H1 (cell line): Measurements from ENCODE around the gene ZGRF1. TPM values are rescaled to one million over a fixed set of nuclear protein-coding genes. Genes with fewer than 3 reads are reported as not detected.

ENCODE experiments used
- CTCF ChIA-PET: fragments of 300-600 bp; sonication (Branson Sonifier 250); formaldehyde crosslinking; loops from one replicate; lab custom pipeline; 2021; ENCODE audit not compliant: partially characterized antibody; lab: Charles Lee
- POLR2A ChIA-PET: fragments of 300-600 bp; sonication (Branson Sonifier 250); formaldehyde crosslinking; loops from one replicate; lab custom pipeline; 2021; ENCODE audit warnings: inconsistent platforms; ENCODE audit not compliant: partially characterized antibody; lab: Charles Lee
- DNase-seq, 2 experiments: peaks; one replicate each; pipeline versions ENCODE4 v3.0.0 to v3.0.0-alpha.2; 2010 to 2022; ENCODE audit warnings: low spot score in 2 of 2, low read depth in 1 of 2, mixed read lengths in 1 of 2
- FAIRE-seq: peaks from 2 replicates; lab custom pipeline; 2011; peaks lifted over from hg19 to GRCh38; lab: Jason Lieb, UNC
- H2AFZ ChIP-seq: 2 replicates; pipeline ENCODE4 v1.8.1; 2012; ENCODE audit warnings: low read length, inconsistent platforms
- H2AK5ac ChIP-seq: 2 replicates; pipeline ENCODE4 v1.6.1; 2013; ENCODE audit warnings: low read depth, low read length
- H2BK120ac ChIP-seq: replicated peaks from 2 replicates; pipeline ENCODE3; 2013; ENCODE audit warnings: low read depth, low read length, inconsistent platforms
- H2BK12ac ChIP-seq: 2 replicates; pipeline ENCODE4 v1.6.1; 2013; ENCODE audit warnings: low read depth, low read length
- H2BK15ac ChIP-seq: 2 replicates; pipeline ENCODE4 v1.6.1; 2013; ENCODE audit warnings: low read length
- H2BK20ac ChIP-seq: 2 replicates; pipeline ENCODE4 v1.6.1; 2013; ENCODE audit warnings: low read length
- H2BK5ac ChIP-seq: 2 replicates; pipeline ENCODE4 v1.6.1; 2013; ENCODE audit warnings: low read depth, low read length
- H3K14ac ChIP-seq: 2 replicates; pipeline ENCODE4 v1.6.1; 2013; ENCODE audit warnings: inconsistent platforms; ENCODE audit not compliant: insufficient read length
- H3K18ac ChIP-seq: 2 replicates; pipeline ENCODE4 v1.6.1; 2013; ENCODE audit warnings: low read length; ENCODE audit errors: extremely low read depth
- H3K23ac ChIP-seq: 2 replicates; pipeline ENCODE4 v1.6.1; 2013; ENCODE audit warnings: inconsistent platforms; ENCODE audit not compliant: insufficient read length
- H3K23me2 ChIP-seq: 2 replicates; pipeline ENCODE4 v1.6.1; 2013; ENCODE audit warnings: low read depth, low read length
- H3K27ac ChIP-seq: 2 replicates; pipeline ENCODE4 v1.6.1; 2011; ENCODE audit warnings: low read depth, low read length, inconsistent platforms
- H3K27me3 ChIP-seq, 4 experiments: replicated peaks in 1 of 4; 1 replicate in 1 of 4; 2 replicates in 3 of 4; pipeline versions ENCODE4 v1.6.1 to v1.8.1; 2011 to 2013; ENCODE audit warnings: low read length in 3 of 4, mild to moderate bottlenecking in 3 of 4, inconsistent platforms in 2 of 4, mixed read lengths in 2 of 4, moderate library complexity in 1 of 4; ENCODE audit not compliant: control insufficient read depth in 3 of 4, insufficient read depth in 3 of 4; ENCODE audit errors: extremely low read depth in 1 of 4
- H3K36me3 ChIP-seq, 4 experiments: 2 replicates each; pipeline versions ENCODE4 v1.6.1 to v1.8.1; 2011 to 2013; ENCODE audit warnings: mild to moderate bottlenecking in 4 of 4, low read length in 3 of 4, moderate library complexity in 2 of 4, control low read depth in 1 of 4, inconsistent platforms in 1 of 4; ENCODE audit not compliant: insufficient read depth in 4 of 4, control insufficient read depth in 2 of 4
- H3K4ac ChIP-seq: replicated peaks from 2 replicates; pipeline ENCODE3; 2013; ENCODE audit warnings: low read length, low read depth, mixed read lengths, inconsistent platforms; ENCODE audit not compliant: insufficient read length
- H3K4me1 ChIP-seq, 4 experiments: replicated peaks in 1 of 4; 1 replicate in 1 of 4; 2 replicates in 3 of 4; pipeline versions ENCODE4 v1.6.1 to v1.8.1; 2011 to 2013; ENCODE audit warnings: low read length in 3 of 4, inconsistent platforms in 2 of 4, mixed read lengths in 1 of 4; ENCODE audit not compliant: insufficient read depth in 4 of 4, control insufficient read depth in 3 of 4
- H3K4me2 ChIP-seq, 2 experiments: 2 replicates each; pipeline versions ENCODE4 v1.6.1 to v1.8.1; 2011 to 2013; ENCODE audit warnings: low read depth in 2 of 2, low read length in 2 of 2, control low read depth in 1 of 2, inconsistent platforms in 1 of 2, mild to moderate bottlenecking in 1 of 2; ENCODE audit not compliant: insufficient read depth in 1 of 2
- H3K4me3 ChIP-seq, 4 experiments: fragments of 200-600, 300-600 bp in 1 of 4; sonication (generic), shearing (Covaris generic), sonication (Bioruptor Twin) in 1 of 4; 2 replicates each; pipeline versions ENCODE4 v1.5.1 to v1.8.1; 2011 to 2016; ENCODE audit warnings: low read length in 4 of 4, low read depth in 3 of 4, control low read depth in 2 of 4, inconsistent platforms in 2 of 4, mild to moderate bottlenecking in 2 of 4, mixed read lengths in 1 of 4, moderate library complexity in 1 of 4; ENCODE audit not compliant: insufficient read depth in 2 of 4; ENCODE audit errors: extremely low read depth in 1 of 4
- H3K56ac ChIP-seq: replicated peaks from 2 replicates; pipeline ENCODE3; 2013; ENCODE audit warnings: low read depth, mild to moderate bottlenecking, mixed read lengths, low read length, inconsistent platforms; ENCODE audit not compliant: insufficient read length
- H3K79me1 ChIP-seq: 2 replicates; pipeline ENCODE4 v1.6.1; 2013; ENCODE audit warnings: low read depth, low read length, control low read depth
- H3K79me2 ChIP-seq, 2 experiments: 2 replicates each; pipeline versions ENCODE4 v1.6.1 to v1.8.1; 2012 to 2013; ENCODE audit warnings: low read length in 2 of 2, mild to moderate bottlenecking in 2 of 2, inconsistent platforms in 1 of 2; ENCODE audit not compliant: insufficient read depth in 2 of 2, control insufficient read depth in 1 of 2
- H3K9ac ChIP-seq, 4 experiments: replicated peaks in 1 of 4; 1 replicate in 1 of 4; 2 replicates in 3 of 4; pipeline versions ENCODE4 v1.6.1 to v1.8.1; 2011 to 2013; ENCODE audit warnings: low read depth in 3 of 4, low read length in 3 of 4, control low read depth in 2 of 4, mild to moderate bottlenecking in 2 of 4, moderate library complexity in 2 of 4, inconsistent platforms in 1 of 4; ENCODE audit errors: extremely low read depth in 1 of 4
- H3K9me3 ChIP-seq, 2 experiments: 2 replicates each; pipeline versions ENCODE4 v1.6.1 to v1.8.1; 2012 to 2013; ENCODE audit warnings: mild to moderate bottlenecking in 2 of 2, moderate library complexity in 2 of 2, control low read depth in 1 of 2, inconsistent platforms in 1 of 2, low read depth in 1 of 2, low read length in 1 of 2, mixed read lengths in 1 of 2; ENCODE audit not compliant: insufficient read depth in 2 of 2
- H4K20me1 ChIP-seq, 2 experiments: replicated peaks in 1 of 2; 2 replicates each; pipeline versions ENCODE3 to v1.8.1; 2011 to 2013; ENCODE audit warnings: inconsistent platforms in 2 of 2, low read length in 2 of 2, mild to moderate bottlenecking in 1 of 2; ENCODE audit not compliant: insufficient read depth in 2 of 2, control insufficient read depth in 1 of 2
- H4K5ac ChIP-seq: 2 replicates; pipeline ENCODE4 v1.6.1; 2013; ENCODE audit warnings: low read length, low read depth, mixed read lengths, inconsistent platforms; ENCODE audit not compliant: insufficient read length
- H4K8ac ChIP-seq: 2 replicates; pipeline ENCODE4 v1.8.0; 2013; ENCODE audit warnings: mild to moderate bottlenecking, moderate library complexity, low read length, inconsistent platforms; ENCODE audit not compliant: insufficient read depth; ENCODE audit errors: extremely low read depth
- H4K91ac ChIP-seq: replicated peaks from 2 replicates; pipeline ENCODE3; 2013; ENCODE audit warnings: low read length, mixed read lengths, inconsistent platforms; ENCODE audit not compliant: insufficient read length
- CBX5 ChIP-seq: fragments of 300-800, 300-1000 bp; sonication (generic); IDR thresholded peaks from 2 replicates; pipeline ENCODE4 v1.7.1; 2016; ENCODE audit warnings: antibody characterized with exemption, low read length, low read depth
- CEBPB ChIP-seq: IDR thresholded peaks from 2 replicates; pipeline ENCODE4 v1.6.1; 2012; ENCODE audit warnings: low read depth, low read length
- CHD2 ChIP-seq: IDR thresholded peaks from 2 replicates; pipeline ENCODE4 v1.6.1; 2012; ENCODE audit warnings: low read length, improper control_type of control experiment
- RBBP5 ChIP-seq: IDR thresholded peaks from 2 replicates; pipeline ENCODE4 v1.7.1; 2012; ENCODE audit warnings: low read depth, mild to moderate bottlenecking, inconsistent platforms, low read length, moderate library complexity, borderline replicate concordance
- RNF2 ChIP-seq: fragments of 200-900, 300-1000 bp; sonication (generic); IDR thresholded peaks from 2 replicates; pipeline ENCODE4 v1.7.1; 2016; ENCODE audit warnings: borderline replicate concordance, low read depth, mild to moderate bottlenecking, antibody characterized with exemption, low read length; ENCODE audit not compliant: poor library complexity, severe bottlenecking; ENCODE audit errors: missing control alignments
- WGBS, 2 experiments: shearing (Covaris generic) in 1 of 2; methylation state at CpG; one replicate each; pipeline versions ENCODE4 v1.1.6 to v1.1.7; 2013 to 2015; ENCODE audit warnings: low lambda C conversion rate in 2 of 2, mixed read lengths in 2 of 2, inconsistent platforms in 1 of 2, low coverage in 1 of 2, missing lambda C conversion rate in 1 of 2; ENCODE audit not compliant: insufficient replicate concordance in 2 of 2, insufficient coverage in 1 of 2, insufficient read length in 1 of 2; ENCODE audit errors: extremely low coverage in 1 of 2, missing lambda C conversion rate in 1 of 2; 5-methylcytosine and 5-hydroxymethylcytosine counted together
- polyA plus RNA-seq, 7 experiments: library from polyadenylated mRNA; depleted of rRNA in 3 of 7; stranded (reverse) in 5 of 7; unstranded in 2 of 7; fragments of >200 nt in 5 of 7; fragments of 200-250 nt in 2 of 7; gene quantifications; 1 replicate in 5 of 7; 2 replicates in 1 of 7; 4 replicates in 1 of 7; pipeline versions ENCODE4 v1.2.1 to v1.2.3, GENCODE V29; 2011 to 2013; ENCODE audit warnings: missing spikeins in 2 of 7, mixed read lengths in 2 of 7
- total RNA-seq: library from RNA; stranded (reverse); fragmentation: NEBNext Ultra II Directional; extraction: Animal tissue kit (Norgen Biotek cat#: 25700); gene quantifications from 2 replicates; pipeline ENCODE4 v1.2.1, GENCODE V29; 2021
- TF ChIP-seq, protein P1 (sequence below): IDR thresholded peaks from 2 replicates; pipeline ENCODE4 v1.6.1; 2012; ENCODE audit warnings: inconsistent platforms

The ZGRF1 gene
- total and polyA plus RNA-seq, 2 of the 8 experiments (the other 6 are each of a cell fraction or from before 2014, with no cell fraction given) = 12.0 to 44.6 TPM

DNA sequence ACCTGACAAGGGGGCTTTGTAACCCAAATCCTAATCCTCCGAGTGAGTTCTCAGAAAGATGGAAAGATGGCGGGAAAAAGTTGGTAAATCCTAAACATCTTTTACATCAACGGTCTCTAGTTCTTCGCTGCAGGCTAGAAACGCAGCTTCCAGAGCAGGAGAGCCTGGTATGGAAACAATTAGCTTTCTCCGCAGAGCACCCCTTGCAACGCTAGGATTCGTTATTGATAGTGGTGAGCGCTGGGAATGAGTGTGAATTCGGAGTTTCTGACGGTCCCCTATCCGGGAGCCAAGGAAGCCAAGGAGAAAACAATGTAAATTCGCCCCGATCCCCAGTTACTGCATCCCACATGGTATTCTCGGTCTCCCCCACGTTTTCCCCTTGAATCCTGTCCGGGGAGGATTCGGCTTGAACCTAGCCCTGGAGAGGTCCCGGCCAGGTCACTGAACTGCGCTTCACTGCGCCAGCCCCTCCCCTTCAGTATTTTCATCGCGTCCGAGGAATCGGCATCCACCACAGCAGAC is 116.0 kb downstream of the ZGRF1 start:
- DNase-seq (no peak), FAIRE-seq (no peak)
- Histone ChIP-seq H3K36me3 (no peaks in the 10 kb centered on the region), H3K27me3 (peaks cover 65 to 93% (median 78%) of the 10 kb centered on the region in 4 experiments), H4K91ac (no peak overlapping the region), H3K79me1 (no peaks in the 10 kb centered on the region), H4K5ac (no peak overlapping the region), H3K4ac (no peak overlapping the region), H3K4me3 (peak overlapping the region; percentile 35 to 58 (median 39); a peak in 7 of 8 replicates), H3K79me2 (no peaks in the 10 kb centered on the region), H2BK5ac (no peak overlapping the region), H3K4me1 (peaks cover 9 to 26% (median 14%) of the 10 kb centered on the region in 4 experiments), H4K8ac (no peak overlapping the region), H3K18ac (no peak overlapping the region), H2BK12ac (no peak overlapping the region), H3K56ac (no peak overlapping the region), H3K9me3 (no peaks in the 10 kb centered on the region), H2AK5ac (no peak overlapping the region), H2BK15ac (no peak overlapping the region), H3K4me2 (peak overlapping the region; percentile 77 to 91), H4K20me1 (peaks cover 0 to 14% of the 10 kb centered on the region in 2 experiments), H3K23me2 (peaks cover 17% of the 10 kb centered on the region), H2BK120ac (no peak overlapping the region), H3K14ac (no peak overlapping the region), H3K9ac (no peak overlapping the region), H2AFZ (no peak overlapping the region), H3K23ac (no peak overlapping the region), H2BK20ac (no peak overlapping the region), H3K27ac (no peak overlapping the region)
- 1% methylated on average over 20 of the region's 25 CpGs; no CpG with 5 or more reads in 1 of the 2 experiments for WGBS, 2 experiments
- TF ChIP-seq RBBP5 = 0 out of 2 replicates have a peak, but pooled peaks have one; percentile 28
- TF ChIP-seq CEBPB = no peak
- TF ChIP-seq, protein P1, sequence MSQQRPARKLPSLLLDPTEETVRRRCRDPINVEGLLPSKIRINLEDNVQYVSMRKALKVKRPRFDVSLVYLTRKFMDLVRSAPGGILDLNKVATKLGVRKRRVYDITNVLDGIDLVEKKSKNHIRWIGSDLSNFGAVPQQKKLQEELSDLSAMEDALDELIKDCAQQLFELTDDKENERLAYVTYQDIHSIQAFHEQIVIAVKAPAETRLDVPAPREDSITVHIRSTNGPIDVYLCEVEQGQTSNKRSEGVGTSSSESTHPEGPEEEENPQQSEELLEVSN = peak; percentile 40; the same call in 1 of the 2 replicates
- no peak for TF ChIP-seq CBX5
- peak; percentile 21 for TF ChIP-seq RNF2
- TF ChIP-seq CHD2 = no peak
- POLR2A ChIA-PET = interaction anchor here (0.6 to 2.0 kb wide), 3 partner anchors 10 to 378 kb away, joined by 3 to 9 read pairs (median 4); no protein-coding TSS in a partner anchor
- CTCF ChIA-PET = interaction anchor here (0.6 to 7.8 kb wide), 18 partner anchors 11 to 196 kb away, joined by 3 to 133 read pairs (median 5); no protein-coding TSS in a partner anchor
